Testis (tissue), 2 donors: ENCODE measurements around the gene MARCHF5.

ENCODE experiments used
- CTCF ChIP-seq, 3 experiments: fragments of 450-650 bp in 2 of 3; fragments of 200-600 bp in 1 of 3; sonication (generic) in 1 of 3; IDR thresholded peaks; one replicate each; pipeline ENCODE4 v1.5.1; 2016 to 2019; ENCODE audit warnings: antibody characterized with exemption in 3 of 3, mild to moderate bottlenecking in 2 of 3, moderate library complexity in 1 of 3
- POLR2A ChIP-seq: fragments of 450-650 bp; IDR thresholded peaks from one replicate; pipeline ENCODE4 v1.6.1; 2017; ENCODE audit warnings: antibody characterized with exemption, mild to moderate bottlenecking, moderate library complexity

GRCh38 chr10:92356041-92356440 lies 65.1 kb downstream of the MARCHF5 start:
- TF ChIP-seq POLR2A (no peak), CTCF (IDR thresholded peaks at IDR 0.05) (no peak)
